Endothelial cell of hepatic sinusoid (primary cell): ENCODE data around the gene SHROOM1.

Experiments used
- in situ Hi-C: cut with HindIII; loops from 2 replicates; pipeline ENCODE4 v1.10.0; 2017; ENCODE audit warnings: low sequenced_read_pairs

The SHROOM1 gene

GRCh38 chr5:132825834-132826391 lies 4.5 kb downstream of the SHROOM1 start:
- in situ Hi-C loops = no loop called here

DNA sequence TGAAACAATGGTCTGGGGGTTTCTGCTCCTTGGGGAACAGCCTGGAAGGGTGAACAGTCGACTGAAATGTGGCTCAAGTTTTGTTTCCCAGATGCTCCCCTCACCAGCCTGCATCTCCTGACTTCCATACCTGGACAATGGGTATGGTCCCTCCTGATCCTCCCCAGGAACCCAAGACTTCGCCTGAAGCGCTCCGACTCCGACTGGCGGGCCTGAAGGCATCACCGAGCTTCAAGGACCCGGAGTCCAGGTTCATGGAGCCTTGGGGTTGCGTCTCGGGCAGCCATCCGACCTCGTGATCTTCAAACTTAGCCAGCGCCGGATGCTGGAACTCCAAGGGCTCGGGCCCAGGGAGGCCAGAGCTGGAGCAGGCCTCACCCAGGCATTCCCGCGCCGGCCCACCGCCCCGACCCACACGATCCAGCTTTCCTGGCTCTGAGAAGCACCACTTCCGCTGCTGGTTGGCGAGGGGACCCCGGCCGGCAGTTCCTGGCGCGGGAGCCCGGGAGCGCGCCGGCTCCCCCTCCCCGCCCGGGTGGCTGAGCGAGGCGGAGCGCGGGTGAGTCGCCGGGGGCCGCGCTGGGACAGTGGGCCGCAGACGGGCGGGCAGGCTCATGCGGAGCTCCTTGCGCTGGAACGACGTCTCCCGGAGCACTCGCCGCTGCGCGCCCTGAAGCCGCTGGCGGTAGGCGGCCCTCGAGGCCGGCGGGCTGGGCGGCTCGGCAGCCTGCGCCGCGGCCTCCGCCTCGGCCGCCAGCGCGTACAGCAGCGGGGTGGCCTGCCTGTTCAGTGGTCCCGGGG lies 5.2 kb downstream of the SHROOM1 start:
- in situ Hi-C loops = no loop called here

- in situ Hi-C loops = loop anchor here (5.0 kb wide), 1 partner anchor 43 kb away; the partner anchor contains the start of genes GDF9 and UQCRQ
Measured at GRCh38 chr5:132824426-132824825, 6.0 kb downstream of the SHROOM1 start.

- in situ Hi-C loops = loop anchor here (5.0 kb wide), 1 partner anchor 44 kb away; the partner anchor contains the start of genes GDF9 and UQCRQ
Measured at GRCh38 chr5:132823481-132824050, 6.9 kb downstream of the SHROOM1 start.

DNA sequence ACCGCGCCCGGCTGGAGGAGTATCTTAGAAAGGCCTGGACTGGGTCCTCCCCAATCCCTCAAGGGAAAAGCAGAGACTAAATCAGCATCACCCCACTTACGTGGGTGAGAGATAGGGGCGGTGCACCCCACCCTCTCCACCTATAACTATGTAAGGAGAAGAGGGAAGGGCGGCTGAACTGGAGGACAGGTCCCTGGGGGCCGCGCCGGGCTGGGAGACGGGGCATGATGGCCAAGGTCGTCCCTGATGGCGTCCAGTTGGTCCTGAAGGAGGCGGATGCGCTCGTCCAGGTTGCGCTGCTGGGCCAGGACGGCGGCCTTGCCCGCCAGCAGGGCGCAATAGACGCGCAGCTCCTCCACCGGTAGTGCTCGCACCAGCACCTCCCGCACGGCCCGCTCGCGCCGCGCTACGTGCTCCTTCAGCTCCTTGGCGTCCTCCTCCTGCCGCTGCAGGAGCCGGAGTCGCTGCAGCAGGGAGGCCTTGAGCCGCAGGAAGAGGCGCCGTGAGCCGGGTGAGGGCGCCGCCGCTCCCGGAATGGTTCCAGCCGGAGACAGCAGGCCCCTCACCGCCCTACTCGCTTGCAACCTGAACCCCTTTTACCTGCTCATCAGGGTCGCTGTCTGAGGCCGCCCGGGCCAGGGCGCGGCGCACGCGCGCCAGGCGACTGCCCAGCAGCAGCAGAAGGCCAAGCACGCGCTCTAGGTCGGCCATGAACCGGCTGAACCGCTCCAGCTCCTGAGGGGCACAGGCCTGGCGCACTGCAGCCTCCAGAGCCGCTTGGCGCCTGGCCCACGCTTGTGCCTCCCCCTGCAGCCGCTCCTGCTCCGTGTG lies 7.6 kb downstream of the SHROOM1 start:
- in situ Hi-C loops = loop anchor here (5.0 kb wide), 1 partner anchor 44 kb away; the partner anchor contains the start of genes GDF9 and UQCRQ

DNA sequence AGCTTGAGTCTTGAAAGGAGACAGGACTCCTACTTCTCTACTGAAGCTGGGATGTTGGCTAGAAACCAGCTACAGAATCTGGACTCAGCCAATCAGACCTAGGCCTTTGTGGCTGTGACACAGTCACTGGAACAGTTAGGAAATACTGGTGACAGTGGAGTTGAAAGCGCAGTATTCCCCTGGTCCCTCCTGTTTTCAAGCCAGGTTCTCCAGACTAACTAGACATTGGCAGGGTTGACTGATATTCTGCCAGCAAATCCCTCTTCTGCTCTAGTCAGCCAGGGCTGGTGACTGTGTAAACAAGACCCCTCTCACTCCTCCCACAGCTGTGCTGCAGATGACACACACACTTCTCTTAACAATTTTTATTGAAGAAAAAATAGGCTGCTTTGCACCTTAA lies 8.7 kb downstream of the SHROOM1 start:
- in situ Hi-C loops = loop anchor here (5.0 kb wide), 1 partner anchor 46 kb away; the partner anchor contains the start of genes GDF9 and UQCRQ

GRCh38 chr5:132821350-132821749 lies 9.1 kb downstream of the SHROOM1 start:
- in situ Hi-C loops = loop anchor here (5.0 kb wide), 1 partner anchor 46 kb away; the partner anchor contains the start of genes GDF9 and UQCRQ

- in situ Hi-C loops = loop anchor here (5.0 kb wide), 1 partner anchor 47 kb away; the partner anchor contains the start of genes GDF9 and UQCRQ
Measured at GRCh38 chr5:132820162-132820754, 10.2 kb downstream of the SHROOM1 start.

GRCh38 chr5:132819468-132819867 lies 11.0 kb downstream of the SHROOM1 start:
- in situ Hi-C loops = no loop called here

- in situ Hi-C loops = no loop called here
Measured at GRCh38 chr5:132817011-132817410, 13.4 kb downstream of the SHROOM1 start.

GRCh38 chr5:132816554-132816953 lies 13.9 kb downstream of the SHROOM1 start:
- in situ Hi-C loops = no loop called here

- in situ Hi-C loops = no loop called here
Measured at GRCh38 chr5:132816083-132816482, 14.4 kb downstream of the SHROOM1 start.

- in situ Hi-C loops = no loop called here
Measured at GRCh38 chr5:132815454-132815853, 15.0 kb downstream of the SHROOM1 start.

GRCh38 chr5:132814503-132815294 lies 15.7 kb downstream of the SHROOM1 start:
- in situ Hi-C loops = no loop called here

GRCh38 chr5:132813599-132814502 lies 16.6 kb downstream of the SHROOM1 start:
- in situ Hi-C loops = no loop called here

DNA sequence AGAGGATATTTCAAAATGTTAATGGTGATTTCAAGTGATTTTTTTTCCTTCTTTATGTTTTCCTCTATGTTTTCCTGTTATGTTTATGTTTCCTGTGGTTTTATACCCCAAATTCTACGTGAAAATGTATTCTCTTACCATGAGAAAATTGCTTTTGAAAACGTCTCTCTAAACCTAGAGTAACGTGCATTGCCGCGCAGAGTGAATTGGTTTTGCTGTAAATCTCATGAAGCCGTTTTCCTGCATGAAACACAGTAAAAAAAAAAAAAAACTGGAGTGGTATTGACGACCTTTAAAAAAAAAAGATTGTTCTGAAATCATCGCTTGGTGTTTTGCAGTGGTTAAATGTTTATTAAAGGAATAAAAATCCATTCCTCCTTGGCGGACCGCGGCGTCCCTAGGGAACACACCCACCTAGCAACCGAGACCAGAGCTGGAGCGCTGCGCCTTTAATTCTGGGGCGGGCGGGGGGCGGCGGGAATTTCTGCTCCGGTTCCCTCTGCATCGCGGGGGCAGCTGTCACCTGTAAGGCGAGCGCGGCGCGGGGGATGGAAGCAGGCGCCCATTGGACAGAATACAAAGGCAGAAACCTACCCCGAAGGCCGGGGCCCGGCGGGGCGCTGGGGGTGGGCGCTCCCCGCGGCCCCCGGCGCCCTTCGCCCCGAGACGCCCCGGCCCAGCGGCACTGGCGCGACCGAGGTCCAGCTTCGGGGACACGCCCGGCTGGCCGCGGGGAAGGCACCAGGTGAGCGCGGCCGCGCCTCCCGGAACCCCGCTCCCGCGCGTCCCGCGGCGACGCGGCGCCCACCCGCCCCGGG lies 17.5 kb downstream of the SHROOM1 start, which contains the start of gene SOWAHA:
SOWAHA (plus strand) TSS at position 522 of the 818 bp plus-strand sequence. CDS start 320 bp downstream, outside the sequence.
- in situ Hi-C loops = no loop called here

DNA sequence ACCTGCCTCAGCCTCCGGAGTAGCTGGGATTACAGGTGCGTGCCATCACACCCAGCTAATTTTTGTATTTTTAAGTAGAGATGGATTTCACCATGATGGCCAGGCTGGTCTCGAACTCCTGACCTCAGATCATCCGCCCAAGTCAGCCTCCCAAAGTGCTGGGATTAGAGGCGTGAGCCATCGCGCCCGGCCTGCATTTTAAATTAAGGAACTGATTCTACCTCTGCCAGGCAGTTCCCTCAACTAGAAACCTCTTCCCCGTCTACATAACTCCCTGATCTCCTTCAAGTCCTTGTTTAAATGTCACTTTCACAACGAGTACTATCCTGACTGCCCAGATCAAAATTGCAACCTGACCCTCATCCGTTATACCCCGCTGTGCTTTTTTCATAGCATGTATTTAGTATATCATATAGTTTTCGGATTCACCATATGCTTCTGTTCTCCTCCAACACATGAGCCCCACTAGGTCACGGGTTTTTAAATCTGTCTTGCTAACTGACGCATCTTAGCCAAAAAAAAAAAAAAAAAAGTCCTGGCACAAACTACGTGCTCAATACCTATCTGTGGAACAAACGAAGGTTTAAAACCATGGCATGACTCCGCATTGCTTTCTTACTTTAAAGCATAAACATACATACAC lies 18.2 kb downstream of the SHROOM1 start:
- in situ Hi-C loops = no loop called here
